SIG-M5 treated with dmso at 0.1 percent for 504 hours (cell line): ENCODE results near the gene RANBP3.
"Not testable (repeated sequence)": the region's sequence is repeated elsewhere in the genome, so short reads cannot be mapped to it uniquely, and the experiment has no call there.

Source experiments
- DNase-seq: peaks from one replicate; lab custom pipeline; 2025; ENCODE audit not compliant: unreplicated experiment; lab: John Stamatoyannopoulos, UW

Gene RANBP3

DNA sequence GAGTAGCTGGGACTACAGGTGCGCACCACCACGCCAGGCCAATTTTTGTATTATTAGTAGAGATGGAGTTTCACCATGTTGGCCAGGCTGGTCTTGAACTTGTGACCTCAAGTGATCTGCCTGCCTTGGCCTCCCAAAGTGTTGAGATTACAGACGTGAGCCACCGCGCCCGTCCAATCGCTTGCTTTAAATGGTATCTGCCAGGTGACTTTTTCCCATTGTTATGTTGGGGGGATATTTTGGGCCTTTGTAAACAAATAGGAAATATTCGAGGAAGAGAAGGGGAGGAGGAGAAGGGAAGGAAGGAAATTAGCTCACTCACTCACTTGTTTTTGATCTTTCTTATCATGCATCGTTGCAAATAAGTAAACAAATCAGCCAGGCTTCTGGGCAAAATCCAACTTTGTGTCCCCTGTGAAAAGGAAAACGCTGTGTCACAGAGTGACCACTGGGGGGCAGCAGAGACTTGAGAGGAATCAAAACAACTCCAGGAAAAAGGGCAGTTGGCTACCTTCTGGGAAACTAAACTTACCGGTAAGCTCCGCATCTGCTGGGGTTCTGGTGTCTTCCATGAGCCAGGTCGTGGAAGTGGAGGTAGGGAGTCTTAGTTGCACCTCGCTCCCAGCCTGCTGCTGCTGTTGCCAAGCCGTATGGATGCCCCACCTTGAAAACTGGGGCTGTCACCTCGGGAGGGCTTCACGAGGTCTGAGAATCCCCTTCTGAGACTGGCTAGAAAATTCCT is 9.3 kb upstream of the RANBP3 start:
- peak; percentile 68 for DNase-seq

DNA sequence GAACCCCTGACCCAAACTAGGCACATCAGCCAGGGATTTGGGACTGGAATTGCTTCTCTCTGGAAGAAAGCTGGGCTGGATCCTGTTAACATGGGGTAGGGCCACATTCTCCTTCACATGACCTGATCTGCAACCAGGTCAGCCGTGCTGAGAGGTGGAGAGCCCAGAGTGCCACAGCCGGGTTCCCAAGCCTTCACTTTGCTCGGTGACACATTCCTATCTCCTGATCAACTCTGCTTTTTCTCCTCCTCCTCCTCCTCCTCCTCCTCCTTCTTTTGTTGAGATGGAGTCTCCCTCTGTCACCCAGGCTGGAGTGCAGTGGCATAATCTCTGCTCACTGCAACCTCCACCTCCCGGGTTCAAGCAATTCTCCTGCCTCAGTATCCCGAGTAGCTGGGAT is 7.9 kb upstream of the RANBP3 start:
- DNase-seq: not testable (repeated sequence)

DNA sequence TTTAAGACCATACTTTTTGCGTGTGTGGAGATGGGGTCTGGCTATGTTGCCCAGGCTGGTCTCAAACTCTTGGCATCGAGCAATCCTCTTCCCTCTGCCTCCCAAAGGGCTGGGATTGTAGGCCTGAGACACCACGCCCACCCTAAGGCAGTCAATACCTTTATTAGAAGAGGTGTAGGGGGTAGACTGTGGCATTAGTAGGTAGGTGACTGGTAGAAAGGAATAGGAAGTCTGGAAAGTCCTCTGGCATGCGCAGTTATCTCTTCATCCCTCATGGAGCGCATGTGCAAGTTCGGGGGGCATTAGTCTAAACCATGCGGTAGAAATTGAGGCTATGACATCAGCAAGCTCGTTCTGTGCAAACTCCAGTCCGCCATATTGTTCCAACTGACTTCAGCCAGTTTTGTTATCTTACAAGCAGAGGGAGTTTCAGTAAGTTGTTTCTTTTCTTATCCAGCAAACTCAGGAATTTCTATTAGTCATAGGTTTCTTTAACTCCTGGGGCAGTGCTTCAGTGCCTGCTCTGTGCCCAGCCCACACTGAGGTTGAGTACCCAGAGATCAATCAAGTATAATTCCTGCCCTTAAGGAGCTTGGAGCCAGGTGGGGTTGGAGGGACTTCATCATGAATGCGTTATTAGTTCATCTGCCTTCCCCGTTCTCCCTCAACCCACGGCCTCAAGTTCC is 7.3 kb upstream of the RANBP3 start:
- DNase-seq: no peak

DNA sequence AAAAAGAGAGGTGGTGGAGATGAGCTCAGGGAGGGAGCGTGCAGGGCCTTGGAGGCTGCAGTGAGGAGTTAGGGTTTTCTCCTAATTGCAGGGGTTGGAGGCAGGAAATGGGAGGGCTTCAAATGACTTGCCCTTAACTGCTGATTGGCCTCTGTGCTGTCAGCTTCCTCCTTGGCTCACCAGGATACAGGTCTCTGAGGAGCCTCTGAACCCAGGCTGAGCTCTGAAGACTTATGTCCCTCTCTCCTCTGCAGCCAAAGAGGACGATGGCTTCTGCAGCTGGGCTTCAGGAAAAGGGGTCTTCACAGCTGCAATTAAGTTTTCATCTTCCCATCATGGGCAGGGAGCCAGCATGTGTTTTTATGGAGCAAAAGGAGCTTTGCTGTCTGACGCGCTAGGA is 6.7 kb upstream of the RANBP3 start:
- DNase-seq: peak; percentile 18

DNA sequence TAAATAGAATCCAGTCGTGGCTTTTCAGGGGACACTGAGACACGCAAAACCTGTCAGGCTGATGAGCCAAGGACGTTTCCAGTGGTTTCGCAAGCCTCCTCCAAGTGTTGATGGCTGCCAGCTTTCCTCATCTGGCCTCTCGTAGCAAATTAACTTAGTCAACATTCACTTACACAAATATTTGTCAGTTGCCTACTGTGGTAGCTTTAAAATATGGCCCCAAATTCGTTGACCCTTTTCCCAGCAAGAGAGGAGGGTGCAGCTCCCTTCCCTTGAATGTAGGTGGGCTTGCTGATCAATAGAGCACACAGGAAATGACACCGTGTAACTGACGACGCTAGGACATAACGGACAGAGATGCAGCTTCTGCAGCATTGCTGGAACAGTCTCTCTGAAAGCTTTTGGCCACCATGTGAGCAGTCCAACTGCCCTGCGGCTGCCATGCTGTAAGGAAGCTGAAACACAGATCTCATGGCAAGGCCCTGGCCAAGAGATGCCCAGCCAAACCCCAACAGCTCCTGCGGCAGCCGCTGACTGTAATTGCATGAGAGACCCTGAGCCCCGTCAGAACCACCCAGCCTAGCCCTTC is 5.5 kb upstream of the RANBP3 start:
- peak; percentile 18 for DNase-seq

DNA sequence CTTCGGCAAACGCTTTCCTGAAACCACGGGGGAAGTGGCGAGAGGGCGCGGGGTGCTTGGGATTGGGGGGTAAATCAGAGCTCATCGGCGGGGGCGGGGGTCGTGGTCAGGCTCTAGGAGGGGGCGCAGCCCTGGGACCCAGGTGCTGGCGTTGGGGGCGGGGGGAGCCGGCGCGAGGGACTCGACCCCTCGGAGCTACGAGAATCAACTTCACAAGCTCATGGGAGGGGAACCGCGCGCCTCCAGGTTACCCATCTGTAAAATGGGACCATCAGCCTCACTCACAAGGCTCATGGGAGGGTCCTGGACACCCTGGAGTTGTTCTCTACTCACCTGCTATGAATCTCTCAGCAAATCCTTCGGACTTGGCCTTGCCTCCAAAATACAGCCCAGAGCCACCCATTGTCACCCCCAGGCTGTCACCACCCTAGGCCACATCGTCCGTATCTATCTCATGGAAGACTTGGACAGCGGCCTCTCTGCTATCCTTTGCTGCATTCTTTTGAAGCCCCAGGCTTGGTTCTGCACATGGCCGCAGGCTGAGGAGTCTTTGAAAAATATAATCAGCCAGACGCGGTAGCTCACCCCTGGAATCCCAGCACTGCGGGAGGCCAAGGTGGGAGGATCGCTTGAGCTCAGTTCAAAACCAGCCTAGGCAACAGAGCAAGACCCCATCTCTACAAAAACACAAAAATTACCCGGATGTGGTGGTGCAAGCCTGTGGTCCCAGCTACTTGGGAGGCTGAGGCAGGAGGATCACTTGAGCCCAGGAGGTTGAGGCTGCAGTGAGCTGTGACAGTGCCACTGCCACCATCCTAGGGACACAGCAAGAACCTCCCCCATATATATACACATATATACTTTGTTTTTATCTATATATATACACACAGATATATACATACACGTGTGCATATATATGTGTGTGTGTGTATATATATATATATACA is 939 bp upstream of the RANBP3 start:
- no peak for DNase-seq

DNA sequence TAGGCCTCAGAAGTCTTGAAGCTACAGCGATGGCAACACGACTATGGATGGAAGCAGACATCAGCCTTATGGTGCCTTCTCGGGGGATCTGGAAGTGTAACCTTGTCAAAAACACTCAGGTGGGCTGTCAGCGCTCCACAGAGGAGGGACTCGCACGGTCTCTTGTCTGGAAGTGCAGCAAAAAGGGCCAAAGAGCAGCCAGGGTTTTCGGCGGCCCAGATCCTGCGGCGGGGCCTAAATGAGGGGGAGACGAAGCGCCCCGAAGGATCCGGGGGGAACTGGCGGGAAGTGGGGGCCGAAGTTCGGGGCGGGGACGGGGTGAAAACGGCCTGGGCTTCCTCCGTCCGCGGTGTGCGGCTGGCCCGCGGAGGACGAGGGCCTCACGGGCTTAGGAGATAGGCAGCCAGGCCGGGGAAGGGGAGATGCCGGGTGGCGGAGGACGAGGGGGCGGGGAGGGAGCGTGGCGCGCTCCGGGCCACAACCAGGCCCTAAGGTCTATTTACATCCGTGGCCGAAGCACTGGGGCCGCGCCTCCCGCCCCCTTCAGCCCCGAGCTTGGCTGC is 637 bp downstream of the RANBP3 start:
- no peak for DNase-seq

DNA sequence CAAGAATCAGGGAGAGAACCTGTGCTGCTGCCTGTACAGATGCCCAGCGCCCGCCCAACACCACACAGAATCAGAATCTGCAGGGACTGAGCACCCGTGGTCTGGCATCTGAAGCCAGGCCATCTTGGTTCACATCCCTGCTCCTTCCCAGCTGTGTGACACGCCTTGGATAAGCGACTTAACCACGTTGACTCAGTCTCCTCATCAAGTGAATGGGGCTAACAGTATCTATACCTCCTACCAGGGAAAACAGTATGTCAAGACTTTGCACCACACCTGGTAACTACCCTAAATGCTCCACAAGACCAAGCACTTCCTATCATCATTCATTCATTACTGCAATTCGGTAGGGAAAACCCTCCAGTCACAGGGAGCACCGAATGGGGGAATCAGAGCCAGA is 1.2 kb downstream of the RANBP3 start:
- no peak for DNase-seq

DNA sequence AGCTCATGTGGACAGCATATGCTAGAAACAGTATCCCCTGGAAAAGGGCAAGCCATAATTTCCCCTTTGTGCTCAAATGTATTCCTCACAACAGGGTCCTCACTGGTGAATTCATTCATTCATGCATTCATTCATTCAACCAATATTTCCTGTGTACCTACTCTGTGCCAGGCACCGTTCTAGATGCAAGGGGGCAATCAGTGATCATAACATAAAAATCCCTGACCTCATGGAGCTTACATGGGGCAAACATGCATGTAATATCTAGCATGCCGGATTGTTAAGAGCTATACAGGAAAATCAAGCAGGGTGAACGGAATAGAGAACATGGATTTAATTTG is 2.6 kb downstream of the RANBP3 start:
- DNase-seq: no peak

DNA sequence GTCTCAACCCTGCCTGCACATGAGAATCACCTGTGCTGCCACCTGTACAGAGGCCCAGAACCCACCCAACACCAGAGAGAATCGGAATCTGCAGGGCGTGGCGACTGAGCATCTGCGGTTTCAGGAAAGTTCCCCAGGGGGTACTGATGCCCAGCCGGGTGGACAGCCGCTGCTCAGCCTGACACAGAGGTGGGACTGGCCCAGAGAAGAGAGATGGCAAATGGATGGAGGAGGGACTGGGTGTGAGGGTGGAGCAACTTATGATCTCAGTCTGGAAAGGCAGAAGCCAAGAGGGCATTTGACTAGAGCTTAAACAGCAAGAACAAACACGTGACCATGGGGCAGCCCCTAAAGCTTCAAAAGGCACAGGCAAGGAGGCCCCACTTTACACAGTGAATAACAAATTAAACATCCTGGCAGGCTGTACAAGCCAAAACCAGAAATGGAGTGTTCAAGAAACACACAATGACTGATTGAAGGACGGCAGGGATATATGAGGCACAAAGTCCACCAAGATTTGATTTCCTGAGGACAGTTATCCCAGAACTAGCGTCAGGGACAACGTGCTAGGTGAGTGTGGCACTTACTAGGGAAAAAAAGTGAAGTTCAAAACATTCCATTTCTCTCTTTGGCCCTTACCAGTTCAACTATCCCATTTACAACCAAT is 3.1 kb downstream of the RANBP3 start:
- DNase-seq: no peak

DNA sequence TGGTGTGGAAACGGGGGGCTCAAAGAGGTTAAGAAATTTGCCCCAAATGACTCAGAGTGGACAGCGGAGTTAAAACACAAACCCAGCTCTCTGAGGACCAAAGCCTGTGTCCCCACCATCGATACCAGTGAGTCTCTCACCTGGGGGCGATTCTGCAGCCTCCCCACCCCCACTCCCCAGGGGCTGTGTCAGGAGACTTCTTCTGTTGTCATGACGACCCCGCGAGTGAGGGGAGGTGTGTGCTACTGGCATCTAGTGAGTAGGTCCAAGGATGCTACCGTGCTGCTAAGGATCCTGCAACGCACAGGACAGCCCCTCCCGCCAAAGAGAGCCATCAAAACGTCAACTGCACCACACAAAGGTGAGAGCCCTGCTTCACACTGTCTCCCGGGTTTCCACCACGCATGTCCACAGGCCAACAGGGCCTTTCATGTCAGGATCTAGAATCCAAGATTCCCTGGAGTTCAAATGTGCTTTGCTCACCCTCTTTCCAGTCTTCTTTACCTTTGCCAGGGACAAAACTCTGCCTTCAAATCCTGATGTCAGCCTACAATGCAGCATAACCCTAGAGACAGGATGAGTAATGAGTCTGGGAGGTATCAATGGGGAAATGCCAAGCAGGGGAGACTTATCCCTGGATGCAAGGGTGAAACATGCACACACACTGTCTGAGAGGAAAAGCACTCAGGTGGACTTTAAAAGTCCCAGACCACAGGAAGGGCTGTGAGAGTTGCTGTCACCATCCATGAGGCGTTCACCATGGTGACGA is 3.9 kb downstream of the RANBP3 start:
- no peak for DNase-seq

DNA sequence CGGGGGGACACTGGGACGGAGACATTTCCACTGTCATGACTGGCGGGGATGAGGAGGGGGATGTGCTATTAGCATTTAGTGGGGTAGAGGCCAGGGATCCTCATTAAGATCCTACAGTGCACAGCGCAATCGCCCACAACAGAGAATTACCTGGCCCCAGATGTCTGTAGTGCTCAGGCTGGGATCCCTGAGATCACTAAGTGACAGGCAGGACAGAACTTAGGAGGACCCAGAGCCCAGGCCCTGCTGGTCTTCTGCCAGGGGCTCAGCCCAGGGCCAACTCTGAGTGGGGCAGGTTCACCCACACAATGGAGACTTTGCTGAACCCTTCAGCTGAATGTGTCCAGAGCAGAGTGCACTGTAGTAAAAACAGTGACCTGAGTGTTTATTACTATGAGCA is 4.6 kb downstream of the RANBP3 start:
- DNase-seq: no peak

DNA sequence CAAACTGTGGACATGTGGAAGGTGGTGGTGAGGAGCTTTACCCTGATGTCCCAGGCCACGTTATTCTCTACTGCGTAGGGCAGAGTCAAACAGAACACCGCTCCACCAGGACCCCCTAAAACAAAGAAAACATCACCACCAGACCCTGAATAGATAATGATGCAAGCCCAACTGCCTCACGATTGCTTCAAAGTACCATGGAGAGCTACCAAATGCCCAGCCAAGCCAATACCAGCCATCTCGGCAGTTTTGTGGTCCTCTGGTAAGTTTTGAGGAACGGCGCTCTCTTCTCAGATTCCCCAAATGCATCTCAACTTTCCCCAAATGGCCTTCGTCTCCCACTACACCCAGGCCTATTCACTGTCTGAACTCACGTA is 5.6 kb downstream of the RANBP3 start:
- no peak for DNase-seq

DNA sequence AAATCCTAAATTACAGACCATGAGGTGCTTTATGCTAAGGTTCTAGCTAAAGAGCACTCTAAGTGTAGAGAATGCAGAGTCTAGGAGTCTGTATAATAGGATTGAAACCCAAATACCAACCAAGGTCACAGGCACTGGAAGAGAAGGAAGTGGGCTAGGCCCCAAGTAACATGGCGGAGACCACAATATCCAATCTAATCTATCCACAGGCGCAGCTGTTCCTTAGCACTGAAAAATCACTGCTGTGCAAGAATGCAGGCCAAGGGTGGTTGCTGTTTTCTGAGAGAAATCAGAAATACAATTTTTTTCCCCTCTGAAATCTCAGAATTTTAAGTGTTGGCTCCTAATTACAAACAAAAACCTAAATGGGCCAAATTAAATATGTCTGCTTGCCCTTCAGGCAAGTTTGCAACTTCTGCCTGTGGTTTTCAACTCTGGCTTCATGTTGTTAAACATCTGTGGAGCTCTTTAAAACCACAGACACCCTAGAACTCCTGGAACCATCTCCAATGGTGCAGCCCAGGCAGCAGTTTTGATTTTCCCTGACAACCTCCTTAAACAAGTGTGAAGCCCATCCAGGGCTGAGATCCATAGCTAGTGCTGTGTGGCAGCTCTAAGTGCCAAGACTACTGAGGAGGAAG is 6.1 kb downstream of the RANBP3 start:
- DNase-seq: no peak

DNA sequence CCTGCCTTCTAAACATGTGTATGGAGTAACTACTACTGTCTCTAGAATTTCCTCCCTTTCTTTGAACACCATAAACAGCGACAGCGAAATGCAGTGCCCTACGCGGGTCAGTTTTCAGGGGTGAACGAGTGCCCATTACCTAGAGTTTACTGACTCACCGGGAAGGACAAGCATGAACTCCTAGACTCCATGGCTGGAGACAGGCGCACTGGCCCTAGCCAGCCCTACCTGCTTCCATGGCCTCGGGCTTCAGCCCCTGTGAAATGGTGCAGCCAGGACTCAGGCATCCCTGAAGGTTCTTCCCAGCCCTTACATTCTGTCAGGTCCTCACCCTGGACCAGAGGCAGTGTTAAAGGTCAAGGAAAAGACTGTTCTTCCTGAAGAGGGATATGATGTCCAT is 8.5 kb downstream of the RANBP3 start:
- DNase-seq: no peak

DNA sequence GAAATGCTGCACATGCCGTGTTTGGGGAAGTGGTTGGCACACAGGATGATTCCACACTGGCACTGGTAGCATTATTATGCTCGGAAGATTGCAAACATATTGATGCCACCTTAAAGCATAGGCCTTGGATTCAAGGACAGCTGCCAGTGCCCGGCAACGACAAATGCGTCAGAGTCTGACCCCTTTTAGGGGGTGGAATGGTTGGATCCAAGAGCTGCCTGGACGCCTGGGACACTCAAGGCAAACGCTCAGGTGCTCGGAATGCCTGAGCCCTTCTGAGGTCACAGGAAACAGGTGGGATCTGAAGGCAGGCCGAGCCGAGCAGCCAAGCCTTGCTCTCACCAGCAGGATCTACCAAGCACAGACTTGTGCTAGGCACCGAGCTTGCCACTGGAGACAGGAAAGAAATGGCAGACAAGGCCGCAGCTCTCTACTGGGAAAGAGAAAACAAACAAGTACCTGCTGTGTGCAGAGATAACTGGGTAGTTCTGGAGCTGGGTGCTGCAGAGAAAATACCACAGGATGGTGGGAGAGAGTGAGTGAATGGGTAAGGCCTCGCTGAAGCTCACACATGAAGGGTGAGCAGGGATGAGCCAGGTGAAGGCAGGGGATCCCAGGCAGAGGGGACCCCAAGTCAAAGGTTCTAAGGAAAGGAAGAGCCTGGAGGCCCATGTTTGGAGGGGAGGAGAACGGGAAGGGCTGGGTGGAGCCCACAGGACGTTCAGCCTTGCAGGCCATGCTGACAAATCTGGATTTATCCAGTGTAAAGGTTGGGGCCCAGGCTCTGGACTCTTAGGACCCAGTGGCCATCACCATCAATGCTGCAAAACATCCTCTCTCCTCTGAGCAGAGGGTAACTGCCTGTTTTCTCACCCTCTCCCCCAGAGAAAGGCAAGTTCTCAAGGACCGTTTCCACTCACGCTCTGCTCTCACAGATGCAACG is 9.2 kb downstream of the RANBP3 start:
- no peak for DNase-seq

DNA sequence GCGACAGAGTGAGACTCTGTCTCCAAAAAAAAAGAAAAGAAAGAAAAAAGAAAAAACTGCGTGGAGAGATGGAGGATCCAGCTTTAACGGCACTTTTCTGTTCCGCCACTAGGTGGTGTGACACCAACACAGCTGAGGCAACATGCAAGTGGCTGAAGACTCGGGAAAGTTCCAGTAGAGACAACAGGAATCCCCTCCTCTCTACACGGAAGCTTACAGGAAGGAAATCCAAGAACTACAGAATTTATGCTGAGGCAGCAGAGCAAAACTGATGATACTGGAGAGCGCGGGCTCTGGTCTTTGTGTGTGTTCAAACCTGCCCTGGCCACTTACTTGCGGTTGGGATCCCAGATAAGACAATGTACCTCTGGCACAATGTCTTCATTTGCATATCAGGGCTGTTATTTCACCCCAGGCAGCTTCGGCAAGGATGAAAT is 9.9 kb downstream of the RANBP3 start:
- peak; percentile 52 for DNase-seq

DNA sequence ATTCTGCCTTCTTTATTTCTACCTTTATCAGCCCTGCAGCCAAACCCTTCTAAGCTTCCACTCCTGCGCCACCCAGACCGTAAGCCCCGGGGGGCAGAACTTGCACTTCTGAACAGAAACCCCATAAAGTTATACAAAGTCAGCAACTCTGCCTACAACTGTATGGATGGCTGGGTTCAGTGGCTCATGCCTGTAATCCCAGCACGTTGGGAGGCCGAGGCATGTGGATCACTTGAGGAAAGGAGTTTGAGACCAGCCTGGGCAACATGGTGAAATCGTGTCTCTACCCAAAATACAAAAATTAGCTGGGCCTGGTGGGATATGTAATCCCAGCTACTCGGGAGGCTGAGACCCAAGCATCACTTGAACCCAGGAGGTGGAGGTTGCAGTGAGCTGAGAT is 10.4 kb downstream of the RANBP3 start:
- no peak for DNase-seq
